Central memory CD4-positive, alpha-beta T cell (primary cell): ENCODE measurements around the gene ZNF729.
"Not testable (repeated sequence)": the region's sequence is repeated elsewhere in the genome, so short reads cannot be mapped to it uniquely, and the experiment has no call there.

Source experiments
- DNase-seq: peaks from one replicate; pipeline ENCODE4 v3.0.0; 2022
- total RNA-seq, 3 experiments: gene quantifications; one replicate each; lab custom pipeline; 2026; lab: John Stamatoyannopoulos, UW

ZNF729 gene
- total RNA-seq, result 0 reads per million in 3 experiments

DNA sequence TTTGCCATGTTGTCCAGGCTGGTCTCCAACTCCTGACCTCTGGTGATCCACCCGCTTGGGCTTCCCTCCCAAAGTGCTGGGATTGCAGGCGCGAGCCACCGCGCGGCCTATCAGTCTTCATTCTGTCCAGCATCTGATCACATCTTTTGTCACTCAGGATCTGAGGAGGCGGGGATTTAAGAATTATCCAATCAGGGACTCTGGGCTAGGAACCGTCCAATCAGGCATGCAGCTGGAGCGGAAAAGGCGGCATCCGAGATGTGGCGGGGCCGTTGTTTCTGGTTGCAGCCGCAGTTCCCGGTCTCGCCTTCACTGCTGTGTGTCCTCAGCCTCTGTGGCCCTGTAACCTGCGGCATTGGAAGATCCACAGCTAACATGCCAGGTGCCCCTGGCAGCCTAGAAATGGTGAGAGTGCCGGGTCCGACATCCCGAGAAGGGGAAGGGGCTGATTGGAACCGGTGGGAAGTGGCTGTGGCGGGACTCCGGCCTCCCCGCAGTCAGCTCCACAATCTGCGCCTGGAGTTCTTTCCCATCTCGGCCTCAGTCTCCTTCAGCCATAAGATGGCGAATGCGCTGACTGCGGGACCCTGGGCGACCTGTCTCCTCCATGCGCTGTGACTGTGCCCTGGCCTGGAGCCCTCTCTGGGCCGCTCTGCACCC lies at the start of gene ZNF729:
Gene ZNF729 (plus strand): TSS at position 291 of the 660 bp plus-strand sequence. CDS start 85 bp downstream, at position 376.
- DNase-seq, result no peak

DNA sequence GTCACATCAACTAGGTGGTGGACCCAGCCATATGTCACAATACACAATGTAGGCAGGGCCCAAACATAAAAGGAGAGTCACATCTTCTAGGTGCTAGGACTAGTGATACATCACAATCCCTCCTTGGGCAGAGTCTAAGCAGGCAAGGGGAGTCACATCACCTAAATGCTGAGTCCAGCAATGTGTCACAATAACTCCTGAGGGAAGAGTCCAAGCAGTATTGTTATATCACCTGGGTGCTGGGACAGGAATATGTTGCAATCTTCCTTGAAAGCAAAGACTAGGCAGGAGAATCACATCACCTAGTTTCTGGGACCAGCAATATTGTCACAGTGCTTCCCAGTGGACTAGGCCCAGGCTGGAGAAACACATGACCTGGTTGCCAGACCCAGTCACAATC lies 29.4 kb upstream of the ZNF729 start:
- no peak for DNase-seq

DNA sequence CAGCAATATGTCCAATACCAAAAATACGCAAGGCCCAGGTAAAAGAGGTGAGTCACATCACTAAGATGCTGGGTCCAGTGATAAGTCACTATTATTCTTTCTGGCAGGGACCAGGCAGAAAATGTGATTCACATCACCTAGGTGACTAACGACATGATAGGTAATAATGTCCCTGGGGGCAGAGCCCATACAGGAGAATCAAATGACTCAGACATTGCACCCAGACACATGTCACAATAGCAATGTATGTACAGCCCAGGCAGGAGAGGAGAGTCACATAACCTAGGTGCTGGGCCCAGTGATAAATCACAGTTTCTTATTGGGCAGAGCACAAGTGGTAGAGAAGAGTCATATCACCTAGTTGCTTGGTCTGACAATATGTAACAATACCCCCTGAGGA lies 28.9 kb upstream of the ZNF729 start:
- no peak for DNase-seq

DNA sequence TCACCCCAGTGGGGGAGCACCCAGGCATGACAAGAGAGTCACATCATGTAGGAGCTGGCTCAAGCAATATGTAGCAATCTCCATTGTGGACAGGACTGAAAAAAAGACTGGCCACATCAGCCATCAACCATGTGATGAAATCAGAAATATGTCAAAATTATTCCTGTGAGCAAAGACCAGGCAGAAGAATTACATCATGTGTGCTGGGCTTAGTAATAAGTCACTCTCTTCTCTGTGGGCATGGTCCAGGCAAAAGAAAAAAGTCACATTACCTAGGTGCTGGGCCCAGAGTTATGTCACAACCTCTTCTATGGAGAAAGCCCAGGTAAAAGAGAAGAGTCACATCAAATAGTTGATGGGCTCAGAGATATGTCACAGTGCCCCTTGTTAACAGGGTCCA lies 28.3 kb upstream of the ZNF729 start:
- DNase-seq, result no peak

DNA sequence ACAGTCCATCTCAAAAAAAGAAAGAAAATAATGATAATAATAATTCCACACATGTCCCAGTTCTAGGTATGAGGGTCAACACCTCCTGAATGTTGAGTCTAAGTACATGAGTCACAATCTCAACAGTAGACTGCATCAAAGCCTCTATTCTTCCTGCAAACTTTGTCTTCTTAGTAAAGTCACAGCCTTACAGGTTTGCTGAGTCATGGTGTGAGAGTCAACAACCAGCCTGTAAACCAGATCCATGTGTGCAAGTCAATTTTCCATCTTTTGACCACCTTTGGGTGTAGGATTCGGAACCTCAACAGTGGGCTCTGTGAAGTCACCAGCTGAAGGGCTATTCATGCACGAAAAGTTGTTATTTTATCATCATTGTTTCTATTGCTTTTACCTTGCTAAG lies 25.7 kb upstream of the ZNF729 start:
- no peak for DNase-seq

DNA sequence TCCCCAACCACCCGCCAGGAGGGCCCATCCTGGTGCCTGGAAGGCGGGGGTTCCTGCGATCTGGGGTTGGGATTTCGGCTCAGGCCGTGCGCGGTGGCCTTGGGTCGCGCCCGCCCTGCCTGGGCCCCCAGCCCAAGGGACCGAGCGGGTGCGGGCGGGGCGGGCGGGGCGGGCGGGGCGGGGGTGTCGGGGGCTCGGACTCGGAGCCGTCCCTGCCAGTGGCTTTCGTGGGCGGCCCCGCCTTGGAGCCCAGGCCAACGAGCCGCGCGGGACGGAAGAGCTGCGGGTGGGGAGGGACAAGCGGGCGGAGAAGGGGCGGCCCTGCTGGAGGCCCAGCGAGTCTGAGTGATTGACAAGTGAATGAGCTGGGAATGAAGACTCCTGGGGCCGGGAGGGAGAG lies 24.6 kb upstream of the ZNF729 start:
- no peak for DNase-seq

DNA sequence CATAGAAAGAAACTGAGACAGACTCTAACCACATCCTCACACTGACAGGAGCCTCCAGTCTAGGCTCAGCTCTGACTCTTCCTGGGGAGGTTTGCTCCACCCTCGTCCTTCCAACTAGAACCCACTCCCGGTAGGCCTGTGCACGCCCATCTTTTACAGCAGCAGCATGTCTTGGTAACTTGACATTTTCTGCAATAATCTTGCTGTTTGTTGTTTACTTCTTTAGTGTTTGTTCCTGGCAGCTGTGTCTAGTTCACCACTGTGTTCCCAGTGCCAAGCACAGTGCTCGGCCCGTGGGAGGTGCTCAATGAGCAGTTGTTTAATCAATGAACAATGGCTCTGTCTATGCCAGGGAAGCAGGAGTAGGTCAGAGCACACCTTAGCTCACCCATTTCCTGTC lies 23.1 kb upstream of the ZNF729 start:
- DNase-seq, result no peak

DNA sequence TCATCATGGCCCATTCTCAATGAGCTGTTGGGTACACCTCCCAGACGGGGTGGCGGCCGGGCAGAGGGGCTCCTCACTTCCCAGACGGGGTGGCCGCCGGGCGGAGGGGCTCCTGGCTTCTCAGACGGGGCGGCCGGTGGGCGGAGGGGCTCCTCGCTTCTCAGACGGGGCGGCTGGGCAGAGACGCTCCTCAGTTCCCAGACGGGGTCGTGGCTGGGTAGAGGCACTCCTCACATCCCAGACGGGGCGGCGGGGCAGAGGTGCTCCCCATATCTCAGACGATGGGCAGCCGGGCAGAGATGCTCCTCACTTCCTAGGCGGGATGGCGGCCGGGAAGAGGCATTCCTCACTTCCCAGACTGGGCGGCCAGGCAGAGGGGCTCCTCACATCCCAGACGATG lies 35.3 kb downstream of the ZNF729 start:
- not testable (repeated sequence) for DNase-seq

DNA sequence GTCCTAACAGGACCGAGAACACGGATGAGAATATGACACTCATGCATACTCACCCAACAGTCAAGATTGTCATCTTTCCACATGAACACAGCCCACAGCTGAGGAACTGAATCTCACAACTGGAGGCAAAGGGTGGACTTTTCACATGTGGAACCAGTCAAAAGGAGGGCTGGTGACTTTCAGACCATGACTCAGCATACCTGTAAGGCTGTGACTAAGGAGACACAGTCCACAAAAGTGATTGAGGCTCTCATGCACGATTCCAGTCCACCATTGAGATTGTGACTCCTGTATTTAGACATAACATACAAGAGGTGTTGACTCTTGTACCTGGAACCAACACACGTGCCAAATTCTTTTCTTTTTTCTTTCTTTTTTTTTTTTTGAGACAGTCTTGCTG lies 40.0 kb downstream of the ZNF729 start:
- no peak for DNase-seq

DNA sequence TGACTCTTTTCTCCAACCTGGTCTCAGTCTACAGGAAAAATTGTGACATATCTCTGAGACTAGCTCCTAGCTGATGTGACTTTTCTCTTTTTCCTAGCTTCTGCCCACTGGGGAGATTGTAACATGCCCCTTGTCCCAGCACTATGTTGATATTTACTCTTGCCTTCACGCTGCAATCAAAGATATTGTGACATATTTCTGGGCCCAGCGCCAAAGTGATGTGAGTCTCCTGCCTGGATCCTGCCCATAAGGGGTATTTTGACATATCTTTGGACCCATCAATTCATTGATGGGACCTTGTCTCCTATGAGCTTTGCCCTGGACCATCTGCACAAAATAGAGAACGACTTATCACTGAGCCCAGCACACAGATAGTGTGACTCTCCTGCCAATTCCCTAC lies 41.1 kb downstream of the ZNF729 start:
- no peak for DNase-seq

DNA sequence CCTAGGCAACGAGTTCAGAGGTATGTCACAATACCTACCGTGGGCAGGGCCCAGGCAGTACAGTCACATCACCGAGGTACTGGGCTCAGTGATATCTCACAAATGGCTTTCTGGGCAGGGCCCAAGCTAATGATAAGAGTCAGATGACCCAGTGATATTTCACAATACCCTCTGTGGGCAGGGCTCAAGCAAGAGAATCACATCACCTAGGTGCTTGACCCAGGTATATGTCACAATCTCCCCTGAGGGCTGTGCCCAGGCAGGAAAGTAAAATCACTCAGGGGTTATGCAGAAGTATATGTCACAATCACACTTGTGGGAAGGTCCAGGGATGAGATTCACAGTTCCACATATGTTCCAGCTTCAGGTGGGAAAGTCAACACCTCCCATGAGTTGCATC lies 45.3 kb downstream of the ZNF729 start:
- DNase-seq, result no peak

DNA sequence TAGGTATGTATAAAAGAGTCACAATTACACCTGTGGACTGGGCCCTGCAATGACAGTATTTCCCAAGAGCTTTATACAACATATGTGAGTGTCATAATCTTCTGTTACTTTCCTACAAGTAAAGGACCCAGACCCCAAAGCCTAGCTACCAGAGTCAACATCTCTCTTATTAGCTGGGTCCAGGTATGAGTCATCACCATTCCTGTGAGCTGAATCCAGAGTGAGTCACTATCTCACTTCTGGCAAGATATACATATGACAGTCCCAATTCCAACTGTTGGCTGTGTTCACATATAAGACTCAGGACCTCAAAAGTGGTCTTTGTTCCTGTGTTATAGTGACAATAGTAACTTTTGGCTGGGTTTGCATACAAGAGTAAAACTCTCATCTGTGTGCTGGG lies 46.7 kb downstream of the ZNF729 start:
- DNase-seq, result no peak

DNA sequence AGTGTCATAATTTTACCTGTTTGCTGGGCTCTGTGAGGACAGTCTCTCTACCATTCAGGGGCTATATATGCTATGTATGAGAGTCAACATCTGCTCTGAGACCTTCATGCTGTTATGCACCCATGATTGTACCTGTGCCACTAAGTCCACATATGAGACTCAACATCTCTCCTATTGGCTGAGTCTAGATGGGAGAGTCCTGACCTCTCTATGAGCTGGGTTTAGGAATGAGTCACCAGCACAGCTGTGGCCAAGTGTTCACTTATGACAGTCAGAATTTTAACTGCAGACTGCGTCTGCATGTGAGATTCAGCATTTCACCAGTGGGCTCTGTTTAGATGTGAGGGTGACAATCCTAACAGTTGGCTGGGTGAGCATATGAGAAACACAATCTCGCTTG lies 49.5 kb downstream of the ZNF729 start:
- DNase-seq, result no peak

DNA sequence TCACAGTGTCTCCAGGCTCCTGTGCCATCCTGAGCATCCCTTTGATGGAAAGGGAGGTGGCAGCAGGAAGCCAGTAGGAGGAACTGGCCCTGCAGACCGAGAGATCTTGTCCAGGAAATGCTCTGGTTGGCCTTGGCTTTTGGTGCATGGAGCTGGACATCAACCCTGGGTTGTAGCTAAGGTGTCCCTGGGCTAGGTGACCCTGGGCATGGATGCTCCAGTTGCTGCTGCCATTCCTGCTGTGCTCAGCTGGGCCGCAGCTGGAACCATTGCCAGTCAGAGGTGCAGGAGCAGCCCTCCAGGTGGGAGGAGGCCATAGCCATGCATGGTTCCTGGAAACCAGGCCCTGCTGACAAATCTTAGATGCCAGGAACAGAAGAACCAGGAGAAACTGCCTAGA lies 68.4 kb downstream of the ZNF729 start:
- no peak for DNase-seq
